Suprapubic skin (tissue), 4 donors: ENCODE data around the gene KDM4B. TPM values are rescaled to one million over a fixed set of nuclear protein-coding genes. Genes with fewer than 3 reads are reported as not detected.

ENCODE experiments used
- DNase-seq, 2 donors: peaks; one replicate each; pipeline ENCODE4 v3.0.0-alpha.2; 2019; ENCODE audit warnings: low spot score in 2 of 2
- H3K27ac ChIP-seq: fragments of 200-600 bp; sonication (generic); one replicate; pipeline ENCODE4 v1.5.1; 2019
- H3K27me3 ChIP-seq: fragments of 200-600 bp; sonication (generic); one replicate; pipeline ENCODE4 v1.5.1; 2019
- H3K36me3 ChIP-seq: fragments of 200-600 bp; sonication (generic); one replicate; pipeline ENCODE4 v1.5.1; 2019
- H3K4me1 ChIP-seq: fragments of 200-600 bp; sonication (generic); one replicate; pipeline ENCODE4 v1.5.1; 2019
- H3K4me3 ChIP-seq: fragments of 200-600 bp; sonication (generic); one replicate; pipeline ENCODE4 v1.5.1; 2019; ENCODE audit warnings: mild to moderate bottlenecking
- H3K9me3 ChIP-seq: fragments of 200-600 bp; sonication (generic); one replicate; pipeline ENCODE4 v1.5.1; 2019
- EP300 ChIP-seq: sonication (generic); formaldehyde crosslinking; IDR thresholded peaks from one replicate; pipeline ENCODE4 v1.6.1; 2017; ENCODE audit warnings: antibody characterized with exemption
- POLR2A ChIP-seq, 2 donors: fragments of 450-650 bp; IDR thresholded peaks; one replicate each; pipeline ENCODE4 v1.6.1; 2017; ENCODE audit warnings: antibody characterized with exemption in 2 of 2, mild to moderate bottlenecking in 2 of 2, moderate library complexity in 2 of 2
- POLR2AphosphoS5 ChIP-seq, 3 donors: sonication (generic); formaldehyde crosslinking; IDR thresholded peaks; one replicate each; pipeline ENCODE4 v1.6.1; 2017; ENCODE audit warnings: antibody characterized with exemption in 3 of 3
- WGBS: methylation state at CpG from one replicate; pipeline ENCODE4 v1.1.5; 2018; 5-methylcytosine and 5-hydroxymethylcytosine counted together
- total RNA-seq, 4 donors: library from RNA; depleted of rRNA; stranded (reverse); fragments of >200 nt; gene quantifications; one replicate each; pipeline ENCODE4 v1.1.0, GENCODE V29; 2016
- TF ChIP-seq, protein P1 (sequence below), 2 donors: fragments of 200-600 bp in 1 of 2; fragments of 450-650 bp in 1 of 2; sonication (generic) in 1 of 2; IDR thresholded peaks; one replicate each; pipeline ENCODE4 v1.5.1; 2016 to 2019; ENCODE audit warnings: antibody characterized with exemption in 2 of 2, mild to moderate bottlenecking in 1 of 2, moderate library complexity in 1 of 2

The KDM4B gene
- total RNA-seq, 4 donors from 2014 or later: 34.2 to 82.7 (median 48.7) TPM

DNA sequence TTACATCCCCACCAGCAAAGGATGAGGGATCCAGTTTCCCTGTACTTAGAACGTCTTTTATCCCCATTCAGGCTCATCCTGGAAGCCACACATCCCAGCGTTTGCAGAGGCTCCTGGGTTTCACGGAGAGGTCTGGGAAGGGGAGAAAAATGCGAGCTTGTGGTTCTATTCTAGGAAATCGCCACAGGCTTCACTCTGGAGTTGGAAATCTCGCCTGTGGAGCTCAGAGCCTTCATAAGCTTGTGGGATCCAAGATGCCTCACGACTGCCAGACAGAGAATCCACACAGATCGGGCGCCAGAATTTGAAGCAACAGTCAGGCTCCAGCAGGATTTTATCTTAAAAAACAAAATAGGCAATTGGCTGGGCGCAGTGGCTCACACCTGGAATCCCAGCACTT lies 213.8 kb downstream of the KDM4B start:
- no peaks in the 10 kb centered on the region for H3K27me3 ChIP-seq
- H3K27ac ChIP-seq: no peak overlapping the region
- 37% methylated on average over 10 of the region's 10 CpGs for WGBS
- TF ChIP-seq POLR2A (IDR thresholded peaks at IDR 0.05) (no peak), POLR2AphosphoS5 (IDR thresholded peaks at IDR 0.05) (no peak), EP300 (no peak)
- TF ChIP-seq, protein P1, sequence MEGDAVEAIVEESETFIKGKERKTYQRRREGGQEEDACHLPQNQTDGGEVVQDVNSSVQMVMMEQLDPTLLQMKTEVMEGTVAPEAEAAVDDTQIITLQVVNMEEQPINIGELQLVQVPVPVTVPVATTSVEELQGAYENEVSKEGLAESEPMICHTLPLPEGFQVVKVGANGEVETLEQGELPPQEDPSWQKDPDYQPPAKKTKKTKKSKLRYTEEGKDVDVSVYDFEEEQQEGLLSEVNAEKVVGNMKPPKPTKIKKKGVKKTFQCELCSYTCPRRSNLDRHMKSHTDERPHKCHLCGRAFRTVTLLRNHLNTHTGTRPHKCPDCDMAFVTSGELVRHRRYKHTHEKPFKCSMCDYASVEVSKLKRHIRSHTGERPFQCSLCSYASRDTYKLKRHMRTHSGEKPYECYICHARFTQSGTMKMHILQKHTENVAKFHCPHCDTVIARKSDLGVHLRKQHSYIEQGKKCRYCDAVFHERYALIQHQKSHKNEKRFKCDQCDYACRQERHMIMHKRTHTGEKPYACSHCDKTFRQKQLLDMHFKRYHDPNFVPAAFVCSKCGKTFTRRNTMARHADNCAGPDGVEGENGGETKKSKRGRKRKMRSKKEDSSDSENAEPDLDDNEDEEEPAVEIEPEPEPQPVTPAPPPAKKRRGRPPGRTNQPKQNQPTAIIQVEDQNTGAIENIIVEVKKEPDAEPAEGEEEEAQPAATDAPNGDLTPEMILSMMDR (IDR thresholded peaks at IDR 0.05): no peak
- H3K36me3 ChIP-seq: no peaks in the 10 kb centered on the region
- DNase-seq: no peak
- H3K9me3 ChIP-seq: no peaks in the 10 kb centered on the region
- no peaks in the 10 kb centered on the region for H3K4me1 ChIP-seq
- no peak overlapping the region for H3K4me3 ChIP-seq

DNA sequence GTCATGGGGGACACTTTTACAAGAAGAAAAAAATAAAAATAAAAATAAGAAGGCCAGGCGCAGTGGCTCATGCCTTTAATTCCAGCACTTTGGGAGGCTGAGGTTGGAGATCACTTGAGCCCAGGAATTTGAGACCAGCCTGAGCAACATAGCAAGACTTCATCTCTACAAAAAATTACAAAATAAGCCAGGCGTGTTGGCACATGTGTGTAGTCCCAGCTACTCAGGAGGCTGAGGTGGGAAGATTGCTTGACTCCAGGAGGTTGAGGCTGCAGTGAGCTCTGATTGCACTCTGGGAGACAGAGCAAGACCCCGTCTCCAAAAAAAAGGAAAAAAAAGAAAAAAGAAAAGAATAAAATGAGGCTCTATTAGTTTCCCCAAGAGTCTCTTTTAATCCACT lies 214.7 kb downstream of the KDM4B start:
- TF ChIP-seq POLR2A (IDR thresholded peaks at IDR 0.05): no peak
- no peak for TF ChIP-seq EP300
- no peak for TF ChIP-seq POLR2AphosphoS5 (IDR thresholded peaks at IDR 0.05)
- TF ChIP-seq, protein P1 (IDR thresholded peaks at IDR 0.05): no peak

DNA sequence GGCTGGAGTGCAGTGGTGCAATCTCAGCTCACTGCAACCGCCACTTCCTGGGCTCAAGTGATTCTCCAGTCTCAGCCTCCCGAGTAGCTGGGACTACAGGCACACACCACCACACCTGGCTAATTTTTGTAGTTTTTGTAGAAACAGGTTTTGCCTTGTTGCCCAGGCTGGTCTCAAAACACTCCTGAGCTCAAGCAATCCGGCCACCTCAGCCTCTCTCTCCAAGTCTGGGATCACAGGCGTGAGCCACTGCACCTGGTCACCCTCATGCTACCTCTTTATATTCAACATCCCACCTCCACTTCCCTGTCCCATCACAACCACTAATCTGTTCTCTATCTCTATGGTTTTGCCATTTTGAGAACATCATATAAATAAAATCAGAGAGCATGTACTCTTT lies 216.0 kb downstream of the KDM4B start:
- Histone ChIP-seq H3K4me3 (no peak overlapping the region), H3K36me3 (no peaks in the 10 kb centered on the region), H3K27me3 (no peaks in the 10 kb centered on the region), H3K27ac (no peak overlapping the region), H3K4me1 (no peaks in the 10 kb centered on the region), H3K9me3 (no peaks in the 10 kb centered on the region)
- DNase-seq: no peak
- no peak for TF ChIP-seq EP300
- TF ChIP-seq POLR2AphosphoS5 (IDR thresholded peaks at IDR 0.05): no peak
- no peak for TF ChIP-seq POLR2A (IDR thresholded peaks at IDR 0.05)
- TF ChIP-seq, protein P1 (IDR thresholded peaks at IDR 0.05): no peak
- 100% methylated on average over 4 of the region's 4 CpGs for WGBS

More for the DNA sequence above, 214.7 kb downstream of the KDM4B start:
- Histone ChIP-seq H3K4me1 (no peaks in the 10 kb centered on the region), H3K27ac (no peak overlapping the region), H3K9me3 (no peaks in the 10 kb centered on the region), H3K4me3 (no peak overlapping the region), H3K27me3 (no peaks in the 10 kb centered on the region), H3K36me3 (no peaks in the 10 kb centered on the region)
- WGBS: 90% methylated on average over 3 of the region's 3 CpGs
- no peak for DNase-seq

DNA sequence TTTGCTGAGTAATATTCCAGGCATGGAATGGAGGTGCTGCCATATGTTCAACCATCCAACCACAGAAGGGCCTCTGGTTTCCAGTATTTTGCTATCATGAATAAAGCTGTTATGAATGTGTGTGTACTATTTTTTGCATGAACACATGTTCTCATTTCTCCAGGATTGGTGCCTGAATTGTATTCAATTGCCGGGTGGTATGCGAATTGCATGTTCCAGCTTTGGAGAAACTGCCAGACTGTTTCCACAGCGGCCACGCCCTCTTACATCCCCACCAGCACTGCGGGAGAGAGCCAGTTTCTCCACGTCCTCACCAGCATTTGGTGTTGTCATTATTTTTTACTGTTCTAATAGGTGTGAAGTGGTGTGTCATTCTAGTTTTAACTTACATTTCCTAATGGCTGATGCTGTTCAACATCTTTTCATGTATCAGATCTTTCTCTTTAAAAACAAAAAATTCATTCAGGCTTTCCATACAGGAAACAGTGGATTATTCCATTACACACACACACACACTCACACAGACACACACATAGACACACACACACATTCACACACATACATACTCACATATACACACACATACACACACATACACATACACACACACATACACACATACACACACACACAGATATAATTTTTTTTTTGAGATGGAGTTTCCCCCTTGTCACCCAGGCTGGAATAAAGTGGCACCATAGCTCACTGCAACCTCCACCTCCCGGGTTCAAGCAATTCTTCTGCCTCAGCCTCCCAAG lies 217.6 kb downstream of the KDM4B start:
- 32% methylated on average over 7 of the region's 7 CpGs for WGBS
- H3K9me3 ChIP-seq: no peaks in the 10 kb centered on the region
- no peaks in the 10 kb centered on the region for H3K4me1 ChIP-seq
- DNase-seq: no peak
- H3K4me3 ChIP-seq: no peak overlapping the region
- no peak overlapping the region for H3K27ac ChIP-seq
- no peaks in the 10 kb centered on the region for H3K36me3 ChIP-seq
- no peaks in the 10 kb centered on the region for H3K27me3 ChIP-seq
- TF ChIP-seq POLR2AphosphoS5 (IDR thresholded peaks at IDR 0.05) (no peak), EP300 (no peak), POLR2A (IDR thresholded peaks at IDR 0.05) (no peak)
- TF ChIP-seq, protein P1 (IDR thresholded peaks at IDR 0.05): no peak

DNA sequence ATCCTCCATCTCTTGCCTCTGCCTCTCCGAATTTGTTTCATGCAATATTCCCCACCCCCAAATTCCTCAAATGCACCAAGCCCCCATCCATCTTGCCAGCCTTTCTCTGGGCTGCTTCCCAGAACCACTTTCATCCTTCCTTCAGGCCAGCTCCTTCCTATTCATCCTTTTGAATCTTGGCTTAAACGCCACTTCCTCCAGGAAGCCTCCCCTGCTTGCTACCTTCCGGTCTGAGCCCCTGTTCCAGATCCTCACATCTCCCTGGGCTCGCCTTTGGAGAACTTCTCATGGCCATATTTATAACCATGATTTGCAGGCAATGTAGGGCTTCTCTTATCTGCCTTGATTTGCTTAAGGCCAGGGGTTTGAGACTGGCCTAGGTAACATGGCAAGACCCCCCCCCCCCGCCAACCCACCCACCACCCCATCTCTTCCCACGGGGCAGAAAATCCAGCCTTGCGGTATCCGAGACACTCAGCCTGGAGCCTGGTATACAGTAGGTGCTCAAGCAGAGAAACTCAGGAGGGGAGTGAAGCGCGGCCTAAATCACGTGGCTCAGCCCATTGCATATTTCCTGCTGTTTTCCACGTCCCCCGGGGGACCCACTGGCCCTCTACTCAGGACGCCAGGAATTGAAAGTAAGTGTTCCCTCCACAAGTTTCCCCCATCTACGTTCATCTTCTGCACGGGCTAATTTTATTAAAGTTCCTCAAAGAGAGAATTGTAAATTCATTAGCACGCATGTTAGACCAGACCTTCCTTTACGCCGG lies 219.8 kb downstream of the KDM4B start:
- no peaks in the 10 kb centered on the region for H3K4me1 ChIP-seq
- no peaks in the 10 kb centered on the region for H3K9me3 ChIP-seq
- H3K27me3 ChIP-seq: no peaks in the 10 kb centered on the region
- no peak for DNase-seq
- TF ChIP-seq EP300: no peak
- TF ChIP-seq POLR2AphosphoS5 (IDR thresholded peaks at IDR 0.05): no peak
- TF ChIP-seq, protein P1 (IDR thresholded peaks at IDR 0.05): no peak
- no peak for TF ChIP-seq POLR2A (IDR thresholded peaks at IDR 0.05)
- no peak overlapping the region for H3K27ac ChIP-seq
- H3K36me3 ChIP-seq: no peaks in the 10 kb centered on the region
- WGBS: 61% methylated on average over 19 of the region's 19 CpGs
- no peak overlapping the region for H3K4me3 ChIP-seq
